HFF-Myc (cell line): ENCODE measurements around the gene OLFML2A.
A peak's percentile ranks its signal among the peaks of the same experiment; 100 is the strongest.

Source experiments
- DNase-seq: peaks from one replicate; pipeline ENCODE4 v3.0.0-alpha.2; 2011; ENCODE audit warnings: low read depth; ENCODE audit errors: extremely low read depth
- H3K4me3 ChIP-seq: replicated peaks from 2 replicates; pipeline ENCODE4 v1.5.1; 2011; ENCODE audit warnings: low read depth, mild to moderate bottlenecking, control low read depth, low read length
- CTCF ChIP-seq: IDR thresholded peaks from 2 replicates; pipeline ENCODE4 v1.5.1; 2012; ENCODE audit warnings: mild to moderate bottlenecking, low read depth, low read length, control low read depth; ENCODE audit errors: missing control alignments

The OLFML2A gene

GRCh38 chr9:124805186-124805585, 28.3 kb downstream of the OLFML2A start:
- no peak for DNase-seq
- no peak overlapping the region for H3K4me3 ChIP-seq
- no peak for TF ChIP-seq CTCF

- TF ChIP-seq CTCF = no peak
- no peak for DNase-seq
- H3K4me3 ChIP-seq = no peak overlapping the region
These were observed 31.5 kb downstream of the OLFML2A start for GRCh38 chr9:124808246-124808956.

- DNase-seq = no peak
- no peak overlapping the region for H3K4me3 ChIP-seq
- TF ChIP-seq CTCF = no peak
These were observed 32.3 kb downstream of the OLFML2A start for GRCh38 chr9:124809211-124809610.

GRCh38 chr9:124809741-124810500, 33.0 kb downstream of the OLFML2A start:
- no peak overlapping the region for H3K4me3 ChIP-seq
- no peak for DNase-seq
- no peak for TF ChIP-seq CTCF

- H3K4me3 ChIP-seq = no peak overlapping the region
- TF ChIP-seq CTCF = no peak
- DNase-seq = no peak
These were observed 33.9 kb downstream of the OLFML2A start for GRCh38 chr9:124810663-124811355.

GRCh38 chr9:124812441-124812876, 35.5 kb downstream of the OLFML2A start:
- no peak for TF ChIP-seq CTCF
- no peak overlapping the region for H3K4me3 ChIP-seq
- peak; percentile 82 for DNase-seq
